ENCODE results near the gene PROS1.
"Not testable (repeated sequence)": the region's sequence is repeated elsewhere in the genome, so short reads cannot be mapped to it uniquely, and the experiment has no call there.

Gene PROS1

DNA sequence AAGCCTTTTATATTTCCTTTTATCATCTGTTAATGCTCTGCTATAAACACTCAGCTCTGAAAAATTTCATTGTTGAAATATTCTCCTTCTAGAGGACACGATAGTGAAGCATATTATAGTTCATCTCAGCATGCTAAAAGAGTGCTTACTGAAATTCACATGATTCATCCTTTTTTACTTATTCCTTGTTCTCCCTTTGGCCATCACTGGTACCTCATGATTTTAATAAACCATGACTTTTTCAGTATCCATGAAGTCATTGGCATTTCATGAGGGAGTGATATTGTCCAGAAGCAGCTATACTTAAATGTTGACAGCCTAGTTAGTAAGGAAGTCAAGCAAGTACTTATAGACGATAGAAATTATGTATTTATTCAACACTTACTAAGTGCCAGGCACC, 112.7 kb downstream of the PROS1 start:
- Mint-ChIP-seq H3K9me3 (no peaks in the 10 kb centered on the region), H3K4me1 (no peaks in the 10 kb centered on the region), H3K36me3 (no peaks in the 10 kb centered on the region), H3K27ac (no peak overlapping the region), H3K4me3 (no peak overlapping the region), H3K27me3 (no peaks in the 10 kb centered on the region)
- no peak for ATAC-seq

DNA sequence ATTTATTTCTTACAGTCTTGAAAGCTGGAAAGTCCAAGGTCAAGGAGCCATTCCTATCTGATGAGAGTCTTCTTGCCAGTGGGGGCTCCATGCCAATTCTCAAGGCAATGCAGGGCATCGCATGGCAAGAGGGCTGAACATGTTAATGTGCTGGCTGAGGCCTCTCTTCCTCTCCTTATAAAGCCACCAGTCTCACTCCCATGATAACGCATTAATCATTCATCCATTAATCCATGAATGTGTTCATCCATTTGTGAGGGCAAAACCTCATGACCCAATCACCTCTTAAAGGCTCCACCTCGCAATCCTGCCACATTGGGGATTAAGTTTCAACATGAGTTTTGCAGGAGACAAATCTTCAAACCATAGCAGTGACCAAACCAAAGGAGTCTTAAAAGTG, 118.3 kb downstream of the PROS1 start:
- H3K27ac Mint-ChIP-seq: no peak overlapping the region
- ATAC-seq: no peak
- no peaks in the 10 kb centered on the region for H3K36me3 Mint-ChIP-seq
- peaks cover 6% of the 10 kb centered on the region for H3K9me3 Mint-ChIP-seq
- no peak overlapping the region for H3K4me3 Mint-ChIP-seq
- H3K27me3 Mint-ChIP-seq: no peaks in the 10 kb centered on the region
- no peaks in the 10 kb centered on the region for H3K4me1 Mint-ChIP-seq

DNA sequence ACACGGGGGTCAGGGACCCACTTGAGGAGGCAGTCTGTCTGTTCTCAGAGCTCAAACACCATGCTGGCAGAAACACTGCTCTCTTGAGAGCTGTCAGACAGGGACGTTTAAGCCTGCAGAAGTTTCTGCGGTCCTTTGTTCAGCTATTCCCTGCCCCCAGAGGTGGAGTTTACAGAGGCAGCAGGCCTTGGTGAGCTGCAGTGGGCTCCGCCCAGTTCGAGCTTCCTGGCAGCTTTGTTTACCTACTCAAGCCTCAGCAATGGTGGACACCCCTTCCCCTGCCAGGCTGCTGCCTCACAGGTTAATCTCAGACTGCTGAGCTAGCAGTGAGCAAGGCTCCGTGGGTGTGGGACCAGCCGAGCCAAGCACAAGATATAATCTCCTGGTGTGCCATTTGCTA, 121.5 kb downstream of the PROS1 start:
- H3K4me1 Mint-ChIP-seq, ATAC-seq, H3K36me3 Mint-ChIP-seq, H3K27me3 Mint-ChIP-seq, H3K27ac Mint-ChIP-seq, H3K4me3 Mint-ChIP-seq: not testable (repeated sequence)
- peaks cover 11% of the 10 kb centered on the region for H3K9me3 Mint-ChIP-seq

DNA sequence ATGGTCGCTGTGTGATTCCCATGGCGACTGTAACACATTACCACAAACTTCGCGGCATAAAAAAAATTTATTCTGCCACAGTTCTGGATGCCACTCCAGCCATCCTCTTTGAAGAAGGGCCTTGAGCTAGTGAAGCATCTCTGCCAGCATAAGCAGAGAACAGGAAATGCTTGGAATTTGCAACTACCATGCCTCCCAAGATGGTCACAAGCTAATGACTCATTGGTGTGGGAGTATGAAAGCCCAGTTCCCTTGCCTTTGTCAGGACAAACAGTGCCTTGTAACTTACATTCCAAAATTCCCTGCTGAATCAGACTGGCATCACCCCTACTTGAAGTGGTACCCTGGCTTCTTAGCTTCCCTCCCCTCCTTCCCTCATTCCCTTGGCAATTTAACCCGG, 129.7 kb downstream of the PROS1 start:
- H3K9me3 Mint-ChIP-seq: peaks cover 5% of the 10 kb centered on the region
- H3K27me3 Mint-ChIP-seq: no peaks in the 10 kb centered on the region
- no peaks in the 10 kb centered on the region for H3K36me3 Mint-ChIP-seq
- H3K27ac Mint-ChIP-seq: no peak overlapping the region
- no peaks in the 10 kb centered on the region for H3K4me1 Mint-ChIP-seq
- no peak for ATAC-seq
- no peak overlapping the region for H3K4me3 Mint-ChIP-seq

DNA sequence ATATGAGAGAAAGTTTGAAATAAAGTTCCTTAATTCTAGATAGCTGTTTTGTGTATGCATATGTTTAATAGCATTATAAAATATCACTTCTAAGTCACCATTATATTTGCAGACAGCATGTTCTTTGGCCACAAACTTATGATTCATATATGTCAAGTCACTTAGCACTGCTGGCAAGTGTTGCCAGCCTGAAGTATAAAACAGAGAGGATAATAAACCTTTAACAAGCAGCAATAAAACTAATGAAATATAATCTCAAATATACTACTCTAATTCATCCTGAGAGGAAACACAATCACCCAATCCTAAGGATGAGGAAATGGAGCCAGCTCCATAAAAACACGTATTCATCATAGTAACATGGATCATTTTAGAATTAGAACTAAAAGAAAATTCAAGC, 134.5 kb downstream of the PROS1 start:
- not testable (repeated sequence) for H3K27me3 Mint-ChIP-seq, H3K9me3 Mint-ChIP-seq, H3K4me3 Mint-ChIP-seq, ATAC-seq, H3K27ac Mint-ChIP-seq, H3K36me3 Mint-ChIP-seq, H3K4me1 Mint-ChIP-seq

Data from stimulated activated memory B cell treated with anti-CD40 and anti-IgM and Interleukin-4, amounts not matched to agents 10 μg/mL and 1 μg/mL and 100 μg/mL, for 72 hours (primary cell).